Ureter (tissue), 1 donor: ENCODE measurements around the gene PLA2G1B. TPM values are rescaled to one million over a fixed set of nuclear protein-coding genes. Genes with fewer than 3 reads are reported as not detected.

Experiments
- DNase-seq: peaks from one replicate; pipeline ENCODE4 v3.0.0-alpha.2; 2020; ENCODE audit warnings: low spot score
- total RNA-seq: library from RNA; stranded (reverse); gene quantifications from one replicate; pipeline ENCODE4 v1.2.4, GENCODE V29; 2023
- donor health status: DM: yes; HTN: yes; CAD: no.

PLA2G1B gene
- total RNA-seq: not detected

DNA sequence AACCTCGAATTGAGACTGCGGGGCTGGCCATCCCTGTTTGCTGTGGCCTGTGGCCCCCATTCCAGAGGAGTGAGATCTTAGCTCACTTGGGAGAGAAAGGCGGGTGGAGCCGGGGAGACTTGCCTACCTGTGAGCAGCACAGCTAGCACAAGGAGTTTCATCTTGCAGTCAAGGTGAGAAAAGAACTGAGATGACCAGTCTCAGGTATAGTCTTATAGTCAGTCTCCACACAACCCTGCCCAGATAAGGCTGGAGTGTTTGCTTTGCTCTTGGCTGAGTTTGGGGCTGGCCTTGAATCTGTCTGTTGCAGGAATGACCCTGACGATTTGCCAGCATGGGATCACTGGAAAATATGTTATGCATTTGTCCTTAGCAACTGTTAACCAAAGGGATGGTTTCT, at the start of gene PLA2G1B:
Gene PLA2G1B (minus strand): TSS at position 187 of the 400 bp plus-strand sequence. CDS start 26 bp downstream, at position 161.
- no peak for DNase-seq

DNA sequence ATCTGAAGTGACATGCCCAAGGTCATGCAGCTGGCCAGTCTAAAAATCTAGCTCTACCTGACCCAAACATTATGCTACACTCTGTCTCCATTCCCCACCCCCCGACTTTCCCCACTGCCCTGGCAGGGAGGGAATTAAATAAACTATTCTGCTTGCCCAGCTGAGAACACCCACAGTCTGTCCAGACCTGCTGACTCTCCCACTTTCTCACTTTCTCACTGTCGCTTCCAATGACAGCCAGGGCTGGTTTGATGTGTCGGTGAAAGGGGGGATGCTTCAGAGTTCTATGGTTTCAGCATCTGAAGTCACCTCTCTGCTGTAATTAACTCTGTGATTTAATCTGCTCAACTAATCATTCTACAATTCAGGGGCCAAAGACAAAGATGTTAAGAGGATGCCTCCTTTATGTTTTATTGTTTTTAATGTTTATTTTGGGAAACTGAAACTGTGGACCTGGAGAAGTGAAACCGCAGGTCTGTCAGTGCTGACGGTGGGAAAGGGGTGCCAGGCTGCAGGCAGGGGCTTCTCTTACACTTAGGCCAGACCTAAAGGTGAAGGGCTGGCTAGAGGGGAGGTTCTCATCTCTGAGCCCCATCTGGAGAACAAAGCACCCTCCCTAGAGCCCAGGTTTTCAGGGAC, 49.5 kb upstream of the PLA2G1B start:
- no peak for DNase-seq

DNA sequence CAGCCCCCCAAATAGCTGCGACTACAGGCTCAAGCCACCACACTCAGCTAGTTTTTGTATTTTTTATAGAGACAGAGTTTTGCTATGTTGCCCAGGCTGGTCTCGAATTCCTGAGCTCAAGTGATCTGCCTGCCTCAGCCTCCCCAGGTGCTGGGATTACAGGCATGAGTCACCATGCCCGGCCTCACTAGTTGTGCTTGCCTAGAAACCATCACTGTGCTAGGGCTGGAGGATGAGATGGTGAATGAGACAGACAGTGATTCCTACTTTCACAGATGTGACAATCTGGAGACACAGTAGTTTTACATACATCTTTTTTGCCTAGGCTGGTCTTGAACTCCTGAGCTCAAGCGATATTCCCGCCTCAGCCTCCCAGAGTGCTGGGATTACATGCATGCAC, 48.8 kb upstream of the PLA2G1B start:
- no peak for DNase-seq

DNA sequence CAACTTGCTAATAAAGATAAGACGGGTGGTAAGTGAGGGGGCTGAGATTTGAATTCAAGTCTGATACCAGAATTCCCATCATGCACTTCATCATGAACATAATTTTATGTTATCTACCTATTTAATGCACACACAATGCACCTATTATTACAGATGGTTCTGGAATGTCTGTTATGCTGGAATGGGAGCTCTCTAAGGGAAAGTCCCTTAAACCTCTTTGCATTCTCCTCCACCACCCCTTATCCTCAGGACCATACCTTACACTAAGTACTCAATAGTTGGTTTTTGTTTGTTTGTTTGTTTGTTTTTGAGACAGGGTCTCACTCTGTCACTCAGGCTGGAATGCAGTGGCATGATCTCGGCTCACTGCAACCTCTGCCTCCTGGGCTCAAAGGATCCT, 48.4 kb upstream of the PLA2G1B start:
- no peak for DNase-seq

DNA sequence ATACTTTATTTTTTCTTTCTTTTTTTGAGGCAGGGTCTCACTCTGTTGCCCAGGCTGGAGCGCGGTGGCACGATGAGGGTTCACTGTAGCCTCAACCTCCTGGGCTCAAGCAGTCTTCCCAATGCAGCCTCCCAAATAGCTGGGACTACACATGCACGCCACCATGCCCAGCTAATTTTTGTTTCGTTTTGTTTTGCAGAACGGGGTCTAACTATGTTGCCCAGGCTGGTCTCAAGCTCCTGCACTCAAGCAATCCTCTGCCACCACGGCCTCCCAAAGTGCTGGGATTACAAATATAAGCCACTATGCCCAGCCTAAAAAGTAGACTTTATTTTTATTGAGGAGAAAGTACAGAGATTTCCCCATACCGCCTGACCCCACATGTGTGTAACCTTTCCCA, 46.1 kb upstream of the PLA2G1B start:
- no peak for DNase-seq

DNA sequence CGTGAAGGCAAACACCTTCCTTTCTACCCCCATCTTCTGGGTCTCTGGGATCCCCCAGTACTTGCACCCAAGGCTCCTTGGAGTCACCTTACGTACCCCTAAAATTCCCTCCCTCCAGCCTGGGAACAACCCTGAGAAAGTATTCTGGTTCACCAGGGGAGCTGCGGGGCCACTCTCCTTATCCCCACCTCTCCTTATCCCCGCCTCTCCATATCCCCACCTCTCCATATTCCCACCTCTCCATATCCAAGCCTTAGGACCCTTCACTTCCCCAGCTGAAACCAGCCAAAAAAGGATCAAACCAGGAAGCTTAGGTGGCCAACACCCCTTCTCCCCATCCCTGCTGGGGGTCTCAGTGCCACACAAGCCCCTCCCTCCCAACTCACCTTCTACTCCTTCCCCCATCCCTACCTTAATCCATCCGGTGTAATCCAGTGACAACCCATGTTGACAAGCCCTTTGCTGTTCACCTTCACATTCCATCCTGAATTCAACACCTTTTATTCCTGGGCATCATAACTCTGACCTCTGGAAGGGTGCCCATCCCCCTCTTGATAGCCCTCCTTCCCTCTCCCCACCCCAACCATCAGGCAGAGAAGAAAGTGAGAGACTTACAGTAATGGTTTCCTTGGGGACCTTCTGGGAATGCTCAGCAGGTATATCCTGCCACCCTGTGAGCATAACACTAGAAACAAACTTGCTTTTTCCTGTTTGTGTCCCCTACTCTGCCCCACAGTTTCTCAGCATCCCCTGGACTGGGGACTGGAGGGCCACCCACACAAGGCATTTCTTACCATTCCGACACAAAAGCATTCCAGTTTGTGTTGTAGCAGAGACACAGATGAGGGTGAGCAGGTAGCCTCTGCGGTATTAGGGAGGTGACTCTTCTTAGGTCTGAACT, 43.0 kb upstream of the PLA2G1B start:
- DNase-seq: no peak

DNA sequence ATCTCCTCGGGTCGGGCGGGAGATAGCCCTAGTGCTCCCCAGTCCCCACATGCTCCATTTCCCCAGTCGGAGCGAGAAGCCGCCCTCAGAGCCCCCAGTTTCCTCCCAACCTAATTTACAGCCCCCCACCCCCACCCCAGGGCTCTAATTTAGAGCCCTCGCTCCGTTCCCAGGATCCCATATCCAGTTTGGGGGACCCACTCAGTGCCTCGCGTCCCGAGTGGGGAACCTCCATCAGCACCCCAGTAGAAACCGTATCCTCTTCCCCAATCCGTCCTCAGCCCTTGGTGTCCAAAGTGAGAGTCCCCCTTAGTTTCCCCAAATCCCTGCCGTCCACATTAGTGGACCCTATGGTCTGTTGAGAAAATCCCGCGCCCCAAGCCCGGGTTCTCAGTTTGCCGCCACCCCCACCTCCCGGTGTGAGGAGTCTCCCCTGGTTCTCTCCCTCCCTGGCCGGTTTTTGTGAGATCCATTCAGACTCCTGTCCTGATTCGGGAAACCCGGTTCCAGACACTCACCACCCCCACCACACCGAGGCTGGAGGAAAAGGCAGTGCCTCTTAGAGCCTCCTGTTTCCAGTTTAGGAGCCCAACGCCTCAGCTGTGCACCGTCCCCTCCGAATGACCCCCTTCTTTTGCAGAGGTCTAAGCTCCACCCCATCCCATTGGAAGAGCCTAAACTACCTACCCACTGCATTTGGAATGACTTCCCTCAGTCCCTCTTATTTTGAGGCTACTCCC, 42.2 kb upstream of the PLA2G1B start:
- no peak for DNase-seq

DNA sequence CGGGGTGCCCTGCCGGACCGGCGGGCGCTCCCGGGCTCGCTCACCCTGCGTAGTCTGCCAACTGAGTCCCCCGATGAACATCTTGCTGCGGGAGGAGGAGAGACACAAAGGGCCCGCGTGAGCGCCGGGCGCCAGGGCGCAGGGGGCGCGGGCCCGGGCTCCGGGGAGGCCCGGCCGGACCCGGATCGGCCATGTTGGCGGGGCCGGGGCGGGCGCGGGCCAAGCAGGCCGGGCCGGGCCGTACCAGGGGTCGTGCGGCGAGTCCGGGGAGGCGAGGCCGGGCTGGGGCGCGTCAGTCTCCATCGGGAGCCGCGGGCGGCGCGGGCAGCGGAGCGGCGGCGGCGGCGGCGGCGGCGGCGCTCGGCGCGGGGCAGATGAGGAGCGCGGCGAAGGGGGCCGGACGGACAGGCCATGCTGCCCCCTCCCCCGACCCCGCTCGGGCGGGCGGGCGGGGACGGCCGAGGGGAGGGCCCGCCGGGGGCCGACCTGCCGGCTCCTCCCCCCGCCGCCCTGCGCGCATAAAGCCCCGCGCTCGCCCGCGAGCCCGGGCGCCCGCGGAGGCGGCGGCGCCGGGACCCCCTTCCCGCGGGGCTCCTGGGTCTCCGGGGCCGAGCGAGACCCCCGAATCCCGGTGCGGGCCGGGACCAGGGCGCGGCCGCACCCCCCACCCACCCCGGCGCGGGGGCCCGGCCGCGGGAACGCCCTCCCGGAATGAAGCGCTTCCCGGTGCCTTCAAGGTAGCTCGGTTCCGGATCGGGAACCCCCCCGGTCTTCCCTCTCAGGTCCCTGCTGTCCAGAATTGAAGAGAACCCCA, 41.4 kb upstream of the PLA2G1B start, which contains the start of gene MSI1:
Gene MSI1 (minus strand): TSS at position 376 of the 814 bp plus-strand sequence. CDS start 73 bp downstream, at position 303.
- no peak for DNase-seq

DNA sequence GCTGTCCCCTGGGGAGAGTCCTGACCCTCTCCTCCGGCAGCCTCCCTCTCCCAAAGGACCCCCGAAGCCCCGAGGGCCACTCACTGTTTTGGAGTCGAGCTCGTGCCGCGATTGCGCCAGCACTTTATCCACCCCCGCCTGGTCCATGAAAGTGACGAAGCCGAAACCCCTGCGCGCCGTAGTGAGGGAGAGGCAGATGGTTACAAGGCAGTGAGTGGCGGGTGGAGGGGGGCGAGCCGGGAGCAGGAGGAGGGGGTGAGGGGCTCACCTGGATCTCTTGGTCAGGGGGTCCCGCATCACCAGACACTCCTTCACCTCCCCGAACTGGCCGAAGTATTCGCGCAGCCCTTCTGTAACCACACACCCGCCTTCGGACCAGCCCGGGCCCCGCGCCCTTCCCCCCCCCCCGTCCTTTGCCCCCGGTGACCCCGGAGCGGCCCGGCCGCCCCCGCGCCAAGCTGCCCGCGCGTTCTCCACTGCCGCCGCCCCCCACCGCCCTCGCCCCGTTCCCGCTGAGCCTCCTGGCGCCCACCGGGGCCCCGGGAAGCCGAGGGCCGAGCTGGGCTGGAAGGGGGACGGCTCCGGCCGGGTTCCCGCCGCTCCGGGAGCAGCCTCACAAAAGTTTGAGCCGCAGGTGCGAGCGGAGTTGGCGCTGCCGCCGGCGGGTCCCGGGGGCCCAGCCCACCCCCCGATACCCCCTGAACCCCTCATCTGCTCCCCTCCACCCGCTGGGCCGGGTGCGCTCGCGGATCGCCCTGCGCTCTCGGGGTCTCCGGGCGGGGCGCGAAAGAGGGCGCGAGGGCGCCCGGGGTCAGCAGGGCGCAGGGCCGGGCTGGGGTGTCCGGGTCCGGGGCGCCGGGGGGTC, 40.6 kb upstream of the PLA2G1B start:
- no peak for DNase-seq

DNA sequence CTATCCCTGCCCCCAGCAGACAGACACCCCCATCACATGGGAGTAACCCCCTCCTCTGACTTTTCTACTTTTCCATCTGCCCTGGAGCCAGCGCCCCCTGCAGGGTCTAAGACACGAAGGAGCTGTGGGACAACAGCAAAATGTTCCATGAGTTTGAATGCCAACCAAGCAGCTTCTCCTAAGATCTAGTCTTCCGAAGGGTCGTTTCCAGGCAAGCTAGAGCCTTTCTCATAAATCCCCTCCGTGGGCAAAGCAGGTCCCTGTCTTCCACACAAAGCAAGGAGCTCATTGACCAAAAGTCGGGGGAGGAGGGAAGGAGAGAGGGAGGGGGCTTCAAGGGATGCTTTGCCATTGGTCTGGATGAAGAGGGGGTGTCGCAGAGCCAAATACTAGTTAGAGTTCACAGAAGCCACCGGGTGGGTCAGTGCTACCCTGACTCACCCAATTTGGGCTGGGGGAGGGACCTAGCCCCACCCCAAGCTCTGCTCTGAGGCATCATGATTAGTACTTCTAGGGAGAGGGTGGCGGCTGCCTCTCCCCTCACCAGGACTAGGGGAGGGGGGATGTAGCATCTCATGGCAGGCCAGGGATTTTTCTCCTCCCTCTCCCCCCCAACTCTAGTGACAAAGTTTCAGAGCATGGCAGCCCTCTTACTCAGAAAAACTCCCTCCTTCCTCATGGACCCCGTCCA, 39.8 kb upstream of the PLA2G1B start:
- no peak for DNase-seq

DNA sequence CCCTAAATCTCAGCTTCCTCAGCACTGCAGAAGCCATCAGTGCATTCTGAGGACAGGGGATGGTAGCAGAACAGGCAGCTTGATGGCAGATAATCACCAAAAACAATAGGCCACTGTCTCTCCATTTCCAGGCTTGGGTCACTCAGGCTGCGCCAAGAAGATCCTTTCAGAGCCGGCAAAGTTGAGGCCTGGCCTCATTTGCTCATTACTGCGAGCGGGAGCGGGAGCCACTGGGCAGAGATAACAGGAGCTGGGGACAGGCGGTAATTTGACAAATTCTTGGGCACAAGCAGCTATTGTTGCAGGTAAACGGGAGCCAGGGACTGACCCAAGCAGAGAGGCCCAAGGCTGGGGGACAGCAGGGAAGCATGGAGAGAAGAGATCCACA, 39.3 kb upstream of the PLA2G1B start:
- no peak for DNase-seq

DNA sequence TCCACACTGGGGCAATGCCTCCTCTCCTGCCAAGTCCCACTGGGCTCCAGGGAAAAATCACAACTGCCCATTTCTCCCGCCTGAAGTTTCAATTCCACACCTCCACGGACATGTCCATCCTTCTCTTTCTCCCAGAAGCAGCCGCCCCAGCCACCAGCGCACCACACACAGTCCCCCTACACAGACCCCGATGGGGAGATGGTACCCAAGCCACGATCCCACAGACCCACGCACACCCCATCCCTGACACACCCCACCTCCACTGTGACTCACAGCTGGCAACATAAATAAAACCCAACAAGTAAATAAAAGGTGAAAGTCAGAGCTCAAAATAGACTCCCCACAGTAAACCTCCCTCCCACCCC, 38.7 kb upstream of the PLA2G1B start:
- no peak for DNase-seq

DNA sequence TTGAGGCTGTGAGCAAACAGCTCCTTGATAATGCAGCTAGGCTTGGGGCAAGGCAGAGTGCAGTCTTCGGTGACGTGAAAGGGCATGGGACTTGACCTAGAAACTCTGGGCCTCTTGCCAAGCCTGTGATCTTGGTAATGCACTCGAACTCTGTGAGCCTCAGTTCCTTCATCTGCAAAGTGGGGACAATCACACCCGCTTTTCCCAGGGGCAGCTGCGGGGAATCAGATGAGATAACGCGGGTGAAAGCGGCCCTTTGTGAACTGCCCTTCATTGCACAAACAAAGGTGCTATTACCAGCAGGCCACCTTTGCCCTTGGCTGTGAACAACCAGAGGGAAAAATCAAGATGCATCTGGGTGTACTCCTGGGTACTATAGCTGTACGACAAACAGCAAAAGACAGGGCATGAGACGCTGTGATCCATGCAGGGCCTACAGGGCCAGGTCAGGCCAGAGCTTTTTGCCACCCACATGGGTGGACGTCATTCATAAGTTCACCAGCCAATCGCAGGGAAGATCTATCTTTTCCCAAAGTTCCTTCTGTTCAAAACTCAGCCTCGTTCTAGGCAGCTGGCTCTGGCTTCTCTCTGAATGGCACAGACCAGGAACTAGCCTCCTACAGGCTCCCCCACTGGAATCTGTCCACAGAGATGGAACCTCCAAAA, 38.2 kb upstream of the PLA2G1B start:
- no peak for DNase-seq

DNA sequence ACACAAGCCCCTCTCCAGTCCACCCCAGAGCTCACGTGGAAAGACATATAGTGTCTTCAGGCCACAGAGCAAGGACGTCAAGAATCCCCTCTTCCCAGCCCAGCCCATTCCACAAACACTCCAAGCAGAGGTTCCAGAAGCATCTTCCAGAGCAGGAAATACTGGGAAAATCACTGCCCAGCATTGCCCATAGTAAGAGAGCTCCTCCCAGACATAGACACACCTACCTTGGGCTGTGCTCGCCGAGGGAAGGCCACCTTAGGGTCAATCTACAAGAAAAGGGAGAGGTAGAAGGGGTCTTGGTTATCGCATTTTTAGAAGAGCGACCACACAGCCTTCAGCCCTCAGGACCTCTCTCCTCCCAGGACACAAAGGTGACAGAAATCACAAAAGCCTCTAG, 36.9 kb upstream of the PLA2G1B start:
- DNase-seq: no peak

DNA sequence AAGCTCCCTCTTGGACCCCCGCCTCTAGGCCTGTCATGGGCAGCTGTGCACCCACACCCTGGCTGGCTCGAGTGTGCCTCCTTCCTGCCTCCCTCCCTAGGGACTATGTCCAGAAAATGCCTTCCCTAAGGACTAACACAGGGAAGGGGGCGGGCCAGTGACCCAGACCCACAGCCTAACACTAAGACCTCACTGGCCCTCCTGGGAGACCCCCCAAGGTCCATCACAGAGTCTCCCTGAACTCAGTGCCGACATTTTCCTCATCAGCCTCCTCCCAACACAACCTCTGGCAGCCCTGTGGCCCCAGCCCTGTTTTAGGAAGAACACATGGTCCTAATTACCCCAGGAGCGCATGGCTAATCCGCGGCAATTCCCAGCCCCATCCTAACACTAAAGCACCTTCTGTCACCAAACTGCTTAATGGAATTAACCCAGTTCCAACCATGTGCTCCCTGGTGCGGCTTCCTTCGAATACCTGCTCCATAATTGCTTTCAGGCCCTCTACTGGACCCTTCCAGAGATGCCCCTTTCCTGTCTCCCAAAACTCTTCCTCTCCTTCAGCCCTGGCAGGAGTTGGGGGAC, 35.8 kb upstream of the PLA2G1B start:
- no peak for DNase-seq

DNA sequence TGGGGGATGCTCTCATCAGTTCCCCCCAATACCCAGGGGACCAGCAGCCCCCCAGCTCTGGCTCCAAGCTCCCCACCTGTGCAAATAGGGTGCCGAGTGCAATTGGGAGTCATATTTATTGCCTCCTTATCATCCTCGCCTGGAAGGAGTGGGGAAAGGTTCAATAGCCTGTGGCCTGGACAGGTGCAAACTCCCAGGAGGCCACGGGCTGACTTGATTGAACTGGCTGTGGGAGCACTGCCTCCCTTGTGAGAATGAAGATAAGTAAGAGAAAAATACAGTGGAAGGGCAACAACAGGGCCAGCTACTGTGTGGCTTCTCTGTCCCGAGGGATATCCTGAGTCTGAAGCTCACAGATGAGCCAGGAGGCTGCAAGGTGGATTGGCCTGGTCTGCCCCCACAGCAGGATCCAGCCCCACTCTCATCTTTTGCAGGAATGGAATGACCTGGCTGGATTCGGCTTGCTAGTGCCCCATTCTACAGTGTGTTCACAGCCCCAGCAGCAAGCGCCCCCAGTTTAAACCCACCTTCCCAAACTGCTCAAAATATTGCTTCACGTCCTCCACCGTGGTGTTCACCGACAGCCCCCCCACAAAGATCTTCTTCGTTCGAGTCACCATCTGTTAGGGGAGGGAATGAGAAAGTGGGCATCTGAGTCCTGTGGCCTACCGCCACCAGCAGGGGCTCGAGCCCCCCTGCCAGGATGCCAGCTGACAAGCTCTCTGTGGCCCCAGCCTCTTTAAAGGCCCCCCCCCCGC, 35.1 kb upstream of the PLA2G1B start:
- no peak for DNase-seq

DNA sequence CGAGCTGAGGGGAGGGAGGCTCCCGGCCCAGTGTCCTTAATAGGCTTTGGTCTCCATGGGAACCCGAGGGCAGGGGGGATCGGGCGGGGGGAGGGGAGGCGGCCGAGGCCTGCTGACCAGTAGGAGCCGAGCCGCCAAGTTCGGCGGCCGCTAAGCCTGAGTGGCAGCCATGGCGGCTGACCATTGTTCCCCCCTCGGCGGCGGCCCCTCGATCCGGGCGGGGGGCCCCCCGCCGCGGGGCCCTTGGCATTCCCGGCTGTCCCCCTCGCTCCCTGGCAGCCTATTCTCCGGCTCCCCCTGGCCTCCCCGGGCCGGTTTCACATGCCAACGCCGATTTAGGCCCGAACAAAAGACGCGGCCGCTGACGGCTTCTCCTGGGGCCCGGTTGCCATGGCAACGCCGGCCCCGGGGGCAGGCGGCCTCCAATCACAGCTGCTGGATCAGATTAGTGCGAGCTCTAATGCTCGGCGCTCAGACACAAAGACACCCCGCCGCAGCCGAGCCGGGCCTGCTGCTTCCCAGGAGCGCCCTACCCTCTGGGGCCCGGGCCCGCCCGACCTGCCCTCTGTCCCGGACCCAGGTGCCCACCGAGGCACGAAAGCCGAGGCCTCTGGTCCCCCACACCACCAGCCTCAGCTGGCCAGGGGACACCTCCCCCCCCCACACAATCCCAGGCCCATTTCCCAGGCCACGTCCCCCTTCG, 34.1 kb upstream of the PLA2G1B start:
- peak; percentile 55 for DNase-seq

DNA sequence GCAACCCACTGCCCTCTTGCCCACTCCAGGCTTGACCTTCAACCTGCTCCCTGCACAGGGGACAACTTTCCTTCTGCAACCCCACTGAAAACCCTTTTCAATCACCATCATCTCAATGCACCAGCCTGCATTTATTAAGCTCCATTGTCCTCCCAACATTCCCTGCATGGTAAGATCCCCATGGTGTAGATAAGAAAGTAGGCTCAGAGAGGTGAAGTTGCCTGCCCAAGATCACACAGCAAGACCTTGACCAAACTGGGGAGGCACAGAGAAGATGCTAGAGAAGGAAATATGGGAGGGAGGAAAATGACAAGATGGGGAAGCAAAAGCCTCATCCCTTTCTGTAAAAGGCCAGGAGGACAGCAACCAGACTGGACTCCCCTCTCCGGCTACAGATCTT, 31.5 kb upstream of the PLA2G1B start:
- no peak for DNase-seq
